Measurements from ENCODE around the gene GPER1. TPM values are rescaled to one million over a fixed set of nuclear protein-coding genes. Genes with fewer than 3 reads are reported as not detected.

The GPER1 gene
- total RNA-seq, 1 donor from 2014 or later, result 2.5 TPM

DNA sequence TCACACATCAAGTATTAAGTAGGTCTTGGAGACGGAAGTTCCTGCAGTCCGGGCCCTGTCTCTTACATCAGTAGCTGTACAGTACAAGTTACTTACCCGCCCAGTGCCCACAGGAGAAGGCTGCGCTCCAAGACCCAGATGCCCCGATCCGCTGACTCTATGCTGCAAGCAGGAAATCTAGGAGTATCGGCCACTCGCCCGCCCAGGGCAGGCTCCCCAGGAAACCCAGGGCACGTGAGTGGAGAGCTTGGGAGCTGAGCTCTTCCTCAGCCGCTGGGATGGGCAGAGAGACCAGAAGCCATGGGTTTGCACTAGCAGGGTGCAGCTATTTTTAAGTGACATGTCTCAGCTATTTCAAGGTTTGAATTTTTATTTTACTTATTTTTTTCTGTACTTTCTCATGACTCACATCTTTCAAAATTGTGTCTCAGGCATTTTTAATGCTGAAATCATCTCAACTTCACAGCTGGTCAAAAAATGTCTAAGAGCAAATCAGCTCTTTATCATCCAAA lies 1.9 kb upstream of the GPER1 start:
- H3K4me1 Mint-ChIP-seq (ENCODE audit: unreplicated experiment), result peaks cover 50% of the 10 kb centered on the region
- H3K4me3 Mint-ChIP-seq (ENCODE audit: unreplicated experiment), result peak overlapping the region; percentile 12
- no peaks in the 10 kb centered on the region for H3K36me3 Mint-ChIP-seq (ENCODE audit: unreplicated experiment)
- no peak for DNase-seq (ENCODE audit: extremely low spot score, unreplicated experiment)
- no peaks in the 10 kb centered on the region for H3K9me3 Mint-ChIP-seq (ENCODE audit: unreplicated experiment)
- peak overlapping the region; percentile 81 for H3K27ac Mint-ChIP-seq (ENCODE audit: unreplicated experiment)
- TF ChIP-seq, protein P1, sequence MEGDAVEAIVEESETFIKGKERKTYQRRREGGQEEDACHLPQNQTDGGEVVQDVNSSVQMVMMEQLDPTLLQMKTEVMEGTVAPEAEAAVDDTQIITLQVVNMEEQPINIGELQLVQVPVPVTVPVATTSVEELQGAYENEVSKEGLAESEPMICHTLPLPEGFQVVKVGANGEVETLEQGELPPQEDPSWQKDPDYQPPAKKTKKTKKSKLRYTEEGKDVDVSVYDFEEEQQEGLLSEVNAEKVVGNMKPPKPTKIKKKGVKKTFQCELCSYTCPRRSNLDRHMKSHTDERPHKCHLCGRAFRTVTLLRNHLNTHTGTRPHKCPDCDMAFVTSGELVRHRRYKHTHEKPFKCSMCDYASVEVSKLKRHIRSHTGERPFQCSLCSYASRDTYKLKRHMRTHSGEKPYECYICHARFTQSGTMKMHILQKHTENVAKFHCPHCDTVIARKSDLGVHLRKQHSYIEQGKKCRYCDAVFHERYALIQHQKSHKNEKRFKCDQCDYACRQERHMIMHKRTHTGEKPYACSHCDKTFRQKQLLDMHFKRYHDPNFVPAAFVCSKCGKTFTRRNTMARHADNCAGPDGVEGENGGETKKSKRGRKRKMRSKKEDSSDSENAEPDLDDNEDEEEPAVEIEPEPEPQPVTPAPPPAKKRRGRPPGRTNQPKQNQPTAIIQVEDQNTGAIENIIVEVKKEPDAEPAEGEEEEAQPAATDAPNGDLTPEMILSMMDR (IDR thresholded peaks at IDR 0.05), result no peak
- no peaks in the 10 kb centered on the region for H3K27me3 Mint-ChIP-seq (ENCODE audit: unreplicated experiment)

DNA sequence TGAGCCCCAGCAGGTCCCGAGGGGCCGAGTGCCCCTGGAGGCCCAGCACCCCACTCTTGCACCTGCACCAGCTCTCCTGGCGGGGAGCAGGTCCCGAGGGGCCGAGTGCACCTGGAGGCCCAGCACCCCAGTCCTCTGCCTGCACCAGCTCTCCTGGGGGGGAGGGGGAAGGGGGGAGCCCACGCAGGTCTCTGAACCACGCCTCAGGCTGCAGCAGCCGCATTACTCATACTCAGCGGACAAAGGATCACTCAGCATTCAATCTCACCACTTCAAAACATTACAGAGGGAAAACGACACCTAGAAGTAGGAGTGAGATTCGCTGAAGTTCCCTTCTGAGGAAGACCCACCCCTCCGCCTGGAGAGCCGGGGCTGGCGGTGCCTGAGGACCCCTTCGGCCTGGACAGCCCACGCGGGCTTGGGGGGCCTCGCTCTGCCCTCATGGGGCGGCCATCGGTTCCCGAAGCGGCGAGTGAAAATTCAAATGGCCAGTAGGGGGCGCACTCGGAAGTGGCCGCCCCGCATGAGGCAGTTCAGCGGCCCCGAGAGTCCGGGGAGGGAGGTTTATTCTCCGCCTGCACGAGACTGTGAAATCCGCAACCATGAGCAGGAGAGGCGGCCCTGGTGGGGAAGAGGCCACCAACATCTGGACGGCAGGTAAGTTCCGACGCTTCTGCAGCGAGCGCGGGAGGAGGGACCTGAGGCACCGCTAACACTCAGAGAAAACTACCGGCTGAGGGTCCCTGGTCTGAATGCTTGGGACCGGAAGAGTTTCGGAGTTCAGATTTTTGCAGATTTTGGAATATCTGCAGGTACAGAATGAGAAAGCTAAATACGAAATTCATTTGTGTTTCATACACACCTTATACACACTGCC lies 1.1 kb upstream of the GPER1 start:
- Mint-ChIP-seq H3K27me3 (ENCODE audit: unreplicated experiment) (no peaks in the 10 kb centered on the region), H3K36me3 (ENCODE audit: unreplicated experiment) (peaks cover 7% of the 10 kb centered on the region), H3K9me3 (ENCODE audit: unreplicated experiment) (no peaks in the 10 kb centered on the region), H3K27ac (ENCODE audit: unreplicated experiment) (peak overlapping the region; percentile 81), H3K4me3 (ENCODE audit: unreplicated experiment) (peak overlapping the region; percentile 76), H3K4me1 (ENCODE audit: unreplicated experiment) (peaks cover 55% of the 10 kb centered on the region)
- DNase-seq (ENCODE audit: extremely low spot score, unreplicated experiment), result no peak
- TF ChIP-seq, protein P1 (IDR thresholded peaks at IDR 0.05), result peak; percentile 95

DNA sequence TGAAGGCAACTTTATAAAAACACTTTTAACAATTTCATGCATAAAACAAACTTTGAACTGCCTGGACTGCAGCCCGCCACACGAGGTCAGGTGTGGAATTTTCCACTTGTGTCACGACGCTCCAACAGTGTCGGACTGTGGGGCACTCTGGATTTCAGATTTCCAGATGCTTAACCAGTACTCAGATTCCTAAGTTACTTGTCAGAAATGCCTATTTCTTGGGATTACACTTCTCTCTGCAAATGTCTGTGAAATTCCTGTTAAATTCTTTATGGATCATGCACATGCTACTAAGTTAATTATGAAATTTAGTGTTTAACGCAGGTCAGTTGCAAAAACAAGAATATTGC lies 473 bp upstream of the GPER1 start:
- TF ChIP-seq, protein P1 (IDR thresholded peaks at IDR 0.05), result no peak
- Mint-ChIP-seq H3K27me3 (ENCODE audit: unreplicated experiment) (no peaks in the 10 kb centered on the region), H3K36me3 (ENCODE audit: unreplicated experiment) (peaks cover 9% of the 10 kb centered on the region), H3K4me3 (ENCODE audit: unreplicated experiment) (peak overlapping the region; percentile 76), H3K9me3 (ENCODE audit: unreplicated experiment) (no peaks in the 10 kb centered on the region), H3K27ac (ENCODE audit: unreplicated experiment) (peak overlapping the region; percentile 81), H3K4me1 (ENCODE audit: unreplicated experiment) (peaks cover 55% of the 10 kb centered on the region)
- no peak for DNase-seq (ENCODE audit: extremely low spot score, unreplicated experiment)

DNA sequence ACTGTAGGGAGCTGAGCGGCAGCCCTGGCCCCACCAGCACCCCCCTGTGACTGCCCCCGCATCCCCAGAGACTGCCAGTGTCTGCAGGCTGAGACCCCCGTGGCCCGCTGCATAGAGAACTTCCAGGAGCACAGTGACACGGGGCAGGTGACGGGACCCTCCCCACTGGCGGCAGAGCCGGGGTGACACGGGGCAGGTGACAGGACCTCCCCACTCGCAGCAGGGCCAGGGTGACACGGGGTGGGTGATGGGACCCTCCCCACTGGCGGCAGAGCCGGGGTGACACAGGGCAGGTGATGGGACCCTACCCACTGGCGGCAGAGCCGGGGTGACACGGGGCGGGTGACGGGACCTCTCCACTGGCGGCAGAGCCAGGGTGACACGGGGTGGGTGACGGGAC lies 2.3 kb downstream of the GPER1 start:
- TF ChIP-seq, protein P1 (IDR thresholded peaks at IDR 0.05), result no peak
- no peak for DNase-seq (ENCODE audit: extremely low spot score, unreplicated experiment)
- Mint-ChIP-seq H3K4me3 (ENCODE audit: unreplicated experiment) (no peak overlapping the region), H3K27ac (ENCODE audit: unreplicated experiment) (no peak overlapping the region), H3K9me3 (ENCODE audit: unreplicated experiment) (no peaks in the 10 kb centered on the region), H3K36me3 (ENCODE audit: unreplicated experiment) (peaks cover 13% of the 10 kb centered on the region), H3K4me1 (ENCODE audit: unreplicated experiment) (peaks cover 45% of the 10 kb centered on the region), H3K27me3 (ENCODE audit: unreplicated experiment) (no peaks in the 10 kb centered on the region)

All from osteocyte (in vitro differentiated cells).